ENCODE measurements around the gene TXNRD1. TPM values are rescaled to one million over a fixed set of nuclear protein-coding genes. Genes with fewer than 3 reads are reported as not detected.
"Not testable (repeated sequence)": the region's sequence is repeated elsewhere in the genome, so short reads cannot be mapped to it uniquely, and the experiment has no call there.

Gene TXNRD1
- total and polyA plus RNA-seq, 4 donors: 48.3 to 81.6 (median 65.4) TPM

DNA sequence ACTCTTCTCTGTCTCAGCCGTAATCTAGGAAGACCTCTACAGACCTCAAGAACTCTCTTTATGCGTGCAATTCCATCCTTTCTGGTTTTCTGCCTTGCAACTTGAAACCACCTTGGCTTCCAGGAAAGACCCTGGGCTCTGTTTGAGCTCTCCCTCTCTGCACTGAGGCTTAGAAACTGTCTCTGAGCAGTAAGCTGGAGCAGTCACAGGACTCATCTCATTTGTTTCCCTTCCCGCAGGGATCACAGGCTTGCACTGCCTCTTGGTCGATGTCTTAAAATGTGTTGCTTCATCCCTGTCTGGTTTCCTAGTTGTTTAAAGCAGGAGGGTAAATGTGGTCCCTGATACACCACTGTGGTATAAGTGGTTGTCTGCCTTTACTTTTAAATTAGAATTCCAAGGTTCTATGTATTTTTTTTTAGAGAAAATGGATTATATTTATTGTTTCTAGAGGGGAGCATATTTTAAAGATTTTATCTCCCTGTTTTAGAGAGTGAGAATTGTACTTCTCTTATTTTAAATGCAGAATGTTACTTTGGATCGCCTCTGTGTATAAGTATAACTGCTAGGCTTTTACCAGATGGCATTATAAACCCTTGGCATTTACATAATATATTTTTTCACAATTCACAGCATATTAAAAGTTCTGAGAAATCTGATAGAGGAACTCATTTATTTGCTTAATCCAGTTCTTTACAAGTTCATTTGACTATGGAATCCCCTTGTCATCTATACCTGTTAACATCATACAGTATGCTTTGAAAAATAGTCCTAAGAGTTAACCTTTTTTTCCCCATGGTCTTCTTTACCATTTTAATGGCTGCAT is 114.3 kb downstream of the TXNRD1 start:
- 83% methylated on average over 2 of the region's 5 CpGs for WGBS (ENCODE audit: insufficient coverage)
- Histone ChIP-seq H3K9me3 (ENCODE audit: control insufficient read depth, insufficient read depth, low read length) (no peaks in the 10 kb centered on the region), H3K36me3 (ENCODE audit: control insufficient read depth, insufficient read depth, low read length) (peaks cover 32% of the 10 kb centered on the region), H3K4me1 (ENCODE audit: control insufficient read depth, insufficient read depth, low read length) (no peaks in the 10 kb centered on the region), H3K4me3 (ENCODE audit: low read depth, low read length) (no peak overlapping the region), H3K27ac (ENCODE audit: low read depth, low read length) (no peak overlapping the region), H3K27me3 (ENCODE audit: control insufficient read depth, insufficient read depth, low read length) (no peaks in the 10 kb centered on the region)
- DNase-seq (ENCODE audit: low read depth in 4 of 6, low spot score in 6 of 6): peak in 1 of 6 donors; percentile 15

GRCh38 chr12:104331376-104331775 is 115.8 kb downstream of the TXNRD1 start:
- Histone ChIP-seq H3K36me3 (ENCODE audit: control insufficient read depth, insufficient read depth, low read length) (peaks cover 29% of the 10 kb centered on the region), H3K4me3 (ENCODE audit: low read depth, low read length) (no peak overlapping the region), H3K27me3 (ENCODE audit: control insufficient read depth, insufficient read depth, low read length) (no peaks in the 10 kb centered on the region), H3K4me1 (ENCODE audit: control insufficient read depth, insufficient read depth, low read length) (no peaks in the 10 kb centered on the region), H3K9me3 (ENCODE audit: control insufficient read depth, insufficient read depth, low read length) (no peaks in the 10 kb centered on the region), H3K27ac (ENCODE audit: low read depth, low read length) (no peak overlapping the region)
- no CpG with 5 or more reads among the region's 2 CpGs for WGBS (ENCODE audit: insufficient coverage)
- no peak for DNase-seq (ENCODE audit: low read depth in 4 of 6, low spot score in 6 of 6)

GRCh38 chr12:104332273-104332672 is 116.7 kb downstream of the TXNRD1 start:
- not testable (repeated sequence) for H3K4me3 ChIP-seq (ENCODE audit: low read depth, low read length); H3K4me1 ChIP-seq (ENCODE audit: control insufficient read depth, insufficient read depth, low read length); H3K9me3 ChIP-seq (ENCODE audit: control insufficient read depth, insufficient read depth, low read length); H3K27me3 ChIP-seq (ENCODE audit: control insufficient read depth, insufficient read depth, low read length); H3K27ac ChIP-seq (ENCODE audit: low read depth, low read length); DNase-seq (ENCODE audit: low read depth in 4 of 6, low spot score in 6 of 6)
- WGBS (ENCODE audit: insufficient coverage): no CpG with 5 or more reads among the region's 3 CpGs
- peaks cover 23% of the 10 kb centered on the region for H3K36me3 ChIP-seq (ENCODE audit: control insufficient read depth, insufficient read depth, low read length)

DNA sequence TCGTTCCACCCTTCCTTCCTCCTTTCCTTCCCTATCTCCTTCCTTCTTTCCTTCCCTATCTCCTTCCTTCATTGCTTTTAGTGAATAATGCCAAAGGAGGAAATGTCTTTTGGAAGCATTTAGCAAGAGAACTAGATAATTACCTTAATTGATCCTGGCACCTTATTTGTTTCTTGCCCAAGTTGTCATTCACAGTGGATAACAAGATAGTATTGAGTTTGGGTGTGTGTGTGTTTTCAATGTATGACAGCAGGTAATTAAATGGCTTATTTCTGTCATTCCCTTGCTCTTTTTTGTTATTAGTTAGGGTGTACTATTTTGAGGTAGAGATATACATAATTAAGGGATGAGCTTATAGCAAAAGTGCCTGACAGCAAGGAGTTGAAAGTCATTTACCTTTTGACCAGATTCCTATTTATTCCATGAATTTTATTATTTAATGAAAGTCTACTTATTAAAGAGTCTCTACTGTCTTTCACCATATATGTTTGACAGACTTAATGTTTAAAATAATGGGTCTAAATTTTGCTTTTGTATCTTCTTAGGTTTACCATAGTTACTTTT is 118.2 kb downstream of the TXNRD1 start:
- H3K9me3 ChIP-seq (ENCODE audit: control insufficient read depth, insufficient read depth, low read length): no peaks in the 10 kb centered on the region
- H3K36me3 ChIP-seq (ENCODE audit: control insufficient read depth, insufficient read depth, low read length): peaks cover 14% of the 10 kb centered on the region
- H3K4me3 ChIP-seq (ENCODE audit: low read depth, low read length): no peak overlapping the region
- H3K4me1 ChIP-seq (ENCODE audit: control insufficient read depth, insufficient read depth, low read length): no peaks in the 10 kb centered on the region
- no peak for DNase-seq (ENCODE audit: low read depth in 4 of 6, low spot score in 6 of 6)
- no CpG with 5 or more reads among the region's 1 CpG for WGBS (ENCODE audit: insufficient coverage)
- no peak overlapping the region for H3K27ac ChIP-seq (ENCODE audit: low read depth, low read length)
- H3K27me3 ChIP-seq (ENCODE audit: control insufficient read depth, insufficient read depth, low read length): no peaks in the 10 kb centered on the region

- H3K9me3 ChIP-seq (ENCODE audit: control insufficient read depth, insufficient read depth, low read length): no peaks in the 10 kb centered on the region
- no peaks in the 10 kb centered on the region for H3K27me3 ChIP-seq (ENCODE audit: control insufficient read depth, insufficient read depth, low read length)
- no peak overlapping the region for H3K4me3 ChIP-seq (ENCODE audit: low read depth, low read length)
- no peaks in the 10 kb centered on the region for H3K4me1 ChIP-seq (ENCODE audit: control insufficient read depth, insufficient read depth, low read length)
- peaks cover 15% of the 10 kb centered on the region for H3K36me3 ChIP-seq (ENCODE audit: control insufficient read depth, insufficient read depth, low read length)
- H3K27ac ChIP-seq (ENCODE audit: low read depth, low read length): no peak overlapping the region
- WGBS (ENCODE audit: insufficient coverage): 100% methylated on average over 2 of the region's 8 CpGs
- no peak for DNase-seq (ENCODE audit: low read depth in 4 of 6, low spot score in 6 of 6)
Observed at GRCh38 chr12:104334581-104334980, 119.0 kb downstream of the TXNRD1 start.

- H3K36me3 ChIP-seq (ENCODE audit: control insufficient read depth, insufficient read depth, low read length): peaks cover 15% of the 10 kb centered on the region
Observed at GRCh38 chr12:104336115-104336514, 120.5 kb downstream of the TXNRD1 start.

DNA sequence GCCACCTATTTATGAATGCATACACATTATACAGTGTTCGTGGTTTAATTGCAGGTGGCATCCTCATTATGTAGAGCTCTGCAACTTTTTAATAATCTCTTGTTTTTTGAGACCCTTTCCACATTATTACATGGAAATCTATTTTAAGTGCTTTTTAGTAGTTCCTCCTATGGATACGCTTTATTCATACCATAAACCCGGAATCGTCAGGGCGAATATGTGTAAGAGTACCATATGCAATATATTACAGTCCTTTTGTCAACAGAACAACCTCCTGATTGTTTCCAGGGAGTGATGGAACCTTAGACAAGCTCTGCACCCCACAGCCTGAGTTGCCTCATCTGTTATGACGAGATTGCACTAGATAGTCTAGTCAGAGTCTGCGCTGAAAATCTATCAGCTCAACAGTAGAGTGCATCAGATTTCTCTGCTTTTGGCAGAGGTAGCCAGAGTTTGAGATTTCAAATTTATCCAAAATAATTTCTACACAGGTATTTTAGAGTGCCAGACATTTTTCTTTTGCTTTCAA is 121.5 kb downstream of the TXNRD1 start:
- no CpG with 5 or more reads among the region's 7 CpGs for WGBS (ENCODE audit: insufficient coverage)
- H3K9me3 ChIP-seq (ENCODE audit: control insufficient read depth, insufficient read depth, low read length): no peaks in the 10 kb centered on the region
- H3K36me3 ChIP-seq (ENCODE audit: control insufficient read depth, insufficient read depth, low read length): peaks cover 18% of the 10 kb centered on the region
- H3K4me1 ChIP-seq (ENCODE audit: control insufficient read depth, insufficient read depth, low read length): peaks cover 11% of the 10 kb centered on the region
- no peak overlapping the region for H3K27ac ChIP-seq (ENCODE audit: low read depth, low read length)
- H3K4me3 ChIP-seq (ENCODE audit: low read depth, low read length): no peak overlapping the region
- no peak for DNase-seq (ENCODE audit: low read depth in 4 of 6, low spot score in 6 of 6)
- H3K27me3 ChIP-seq (ENCODE audit: control insufficient read depth, insufficient read depth, low read length): no peaks in the 10 kb centered on the region

More at GRCh38 chr12:104336115-104336514, 120.5 kb downstream of the TXNRD1 start:
- WGBS (ENCODE audit: insufficient coverage): no CpG with 5 or more reads among the region's 2 CpGs
- H3K27ac ChIP-seq (ENCODE audit: low read depth, low read length): no peak overlapping the region
- no peak overlapping the region for H3K4me3 ChIP-seq (ENCODE audit: low read depth, low read length)
- H3K4me1 ChIP-seq (ENCODE audit: control insufficient read depth, insufficient read depth, low read length): peaks cover 4% of the 10 kb centered on the region
- H3K9me3 ChIP-seq (ENCODE audit: control insufficient read depth, insufficient read depth, low read length): no peaks in the 10 kb centered on the region
- no peak for DNase-seq (ENCODE audit: low read depth in 4 of 6, low spot score in 6 of 6)
- no peaks in the 10 kb centered on the region for H3K27me3 ChIP-seq (ENCODE audit: control insufficient read depth, insufficient read depth, low read length)

DNA sequence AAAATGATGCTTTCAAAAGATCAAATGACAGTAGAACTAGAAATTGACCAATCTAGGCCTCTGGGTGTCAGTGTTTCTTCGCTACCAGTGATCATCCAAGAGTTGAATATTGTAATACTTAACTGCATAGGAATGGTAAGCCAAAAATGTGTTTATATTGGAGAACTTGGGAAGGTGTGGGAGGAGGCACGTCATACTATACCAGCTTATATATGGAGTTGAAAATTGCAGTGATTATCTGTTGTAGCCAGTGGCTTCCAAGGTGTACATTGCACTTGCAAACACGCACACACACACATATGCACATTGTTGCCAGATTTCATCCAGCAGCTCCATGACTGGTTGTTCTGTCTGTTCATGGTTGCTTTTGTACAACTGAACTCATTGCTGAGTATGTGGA is 124.1 kb downstream of the TXNRD1 start:
- DNase-seq (ENCODE audit: low read depth in 4 of 6, low spot score in 6 of 6): peak in 4 of 6 donors; percentile 26 to 74 (median 48)
- H3K4me1 ChIP-seq (ENCODE audit: control insufficient read depth, insufficient read depth, low read length): peaks cover 11% of the 10 kb centered on the region
- H3K9me3 ChIP-seq (ENCODE audit: control insufficient read depth, insufficient read depth, low read length): no peaks in the 10 kb centered on the region
- 80% methylated on average over 1 of the region's 3 CpGs for WGBS (ENCODE audit: insufficient coverage)
- H3K27ac ChIP-seq (ENCODE audit: low read depth, low read length): no peak overlapping the region
- H3K36me3 ChIP-seq (ENCODE audit: control insufficient read depth, insufficient read depth, low read length): peaks cover 15% of the 10 kb centered on the region
- H3K4me3 ChIP-seq (ENCODE audit: low read depth, low read length): no peak overlapping the region
- H3K27me3 ChIP-seq (ENCODE audit: control insufficient read depth, insufficient read depth, low read length): no peaks in the 10 kb centered on the region

- peaks cover 13% of the 10 kb centered on the region for H3K36me3 ChIP-seq (ENCODE audit: control insufficient read depth, insufficient read depth, low read length)
- DNase-seq (ENCODE audit: low read depth in 4 of 6, low spot score in 6 of 6): peak in 2 of 6 donors; percentile 23 to 26
- no peaks in the 10 kb centered on the region for H3K9me3 ChIP-seq (ENCODE audit: control insufficient read depth, insufficient read depth, low read length)
- no peak overlapping the region for H3K4me3 ChIP-seq (ENCODE audit: low read depth, low read length)
- peaks cover 11% of the 10 kb centered on the region for H3K4me1 ChIP-seq (ENCODE audit: control insufficient read depth, insufficient read depth, low read length)
- no peak overlapping the region for H3K27ac ChIP-seq (ENCODE audit: low read depth, low read length)
- WGBS (ENCODE audit: insufficient coverage): no CpG with 5 or more reads among the region's 1 CpG
- H3K27me3 ChIP-seq (ENCODE audit: control insufficient read depth, insufficient read depth, low read length): no peaks in the 10 kb centered on the region
Observed at GRCh38 chr12:104340177-104340576, 124.6 kb downstream of the TXNRD1 start.

Measured in spinal cord (tissue), 10 donors.